Activated naive CD4-positive, alpha-beta T cell treated with anti-CD3 and anti-CD28 coated beads, Interleukin-2, amount 50 U/mL, for 72 hours (primary cell): ENCODE data around the gene IL18. TPM values are rescaled to one million over a fixed set of nuclear protein-coding genes. Genes with fewer than 3 reads are reported as not detected.

Experiments
- ATAC-seq, 2 donors: fragments of 150-1000 bp; cut with Tn5 transposase; 2 replicates each; pipeline ENCODE4 v1.10.0; 2021; ENCODE audit warnings: mild to moderate bottlenecking in 2 of 2, moderate library complexity in 2 of 2
- DNase-seq, 2 donors: peaks; one replicate each; pipeline ENCODE4 v3.0.0; 2021 to 2022; ENCODE audit warnings: low spot score in 2 of 2
- H3K27ac Mint-ChIP-seq, 2 donors: one replicate each; pipeline ENCODE4 v1.8.0; 2022; ENCODE audit warnings: mild to moderate bottlenecking in 2 of 2, mixed read lengths in 2 of 2
- H3K36me3 Mint-ChIP-seq, 2 donors: one replicate each; pipeline ENCODE4 v1.8.0; 2022; ENCODE audit warnings: mixed read lengths in 2 of 2
- H3K9me3 Mint-ChIP-seq, 2 donors: one replicate each; pipeline ENCODE4 v1.8.0; 2022; ENCODE audit warnings: mixed read lengths in 2 of 2
- total RNA-seq, 2 donors: library from RNA; stranded (reverse); gene quantifications; one replicate each; pipeline ENCODE4 v1.2.3, GENCODE V29; 2022

The IL18 gene
- total RNA-seq, 2 donors from 2014 or later: not detected

- Mint-ChIP-seq H3K9me3 (no peaks in the 10 kb centered on the region), H3K27ac (no peak overlapping the region), H3K36me3 (no peaks in the 10 kb centered on the region)
- ATAC-seq (no peak), DNase-seq (no peak)
These were observed 7.5 kb downstream of the IL18 start for GRCh38 chr11:112156153-112156955.

GRCh38 chr11:112150517-112150916 lies 13.4 kb downstream of the IL18 start:
- no peak for ATAC-seq
- H3K9me3 Mint-ChIP-seq: no peaks in the 10 kb centered on the region
- no peaks in the 10 kb centered on the region for H3K36me3 Mint-ChIP-seq
- no peak overlapping the region for H3K27ac Mint-ChIP-seq
- DNase-seq: no peak

GRCh38 chr11:112143597-112143996 lies 20.3 kb downstream of the IL18 start:
- no peak for DNase-seq
- H3K9me3 Mint-ChIP-seq: peaks cover 3 to 4% of the 10 kb centered on the region in 2 donors
- no peak overlapping the region for H3K27ac Mint-ChIP-seq
- H3K36me3 Mint-ChIP-seq: peaks cover 5 to 8% of the 10 kb centered on the region in 2 donors
- no peak for ATAC-seq

- no peak for ATAC-seq
- Mint-ChIP-seq H3K36me3 (no peaks in the 10 kb centered on the region), H3K9me3 (no peaks in the 10 kb centered on the region), H3K27ac (no peak overlapping the region)
- DNase-seq: no peak
These were observed 29.4 kb downstream of the IL18 start for GRCh38 chr11:112134473-112134872.

- DNase-seq (no peak), ATAC-seq (no peak)
- Mint-ChIP-seq H3K27ac (no peak overlapping the region), H3K36me3 (no peaks in the 10 kb centered on the region), H3K9me3 (no peaks in the 10 kb centered on the region)
These were observed 31.2 kb downstream of the IL18 start for GRCh38 chr11:112132737-112133136.

- DNase-seq (no peak), ATAC-seq (no peak)
- Mint-ChIP-seq H3K36me3 (no peaks in the 10 kb centered on the region), H3K9me3 (no peaks in the 10 kb centered on the region), H3K27ac (no peak overlapping the region)
These were observed 34.2 kb downstream of the IL18 start for GRCh38 chr11:112129656-112130055.

- H3K36me3 Mint-ChIP-seq: no peaks in the 10 kb centered on the region
- no peaks in the 10 kb centered on the region for H3K9me3 Mint-ChIP-seq
- ATAC-seq: no peak
- no peak overlapping the region for H3K27ac Mint-ChIP-seq
- no peak for DNase-seq
These were observed 35.3 kb downstream of the IL18 start for GRCh38 chr11:112128483-112129121.

GRCh38 chr11:112127056-112127455 lies 36.8 kb downstream of the IL18 start:
- H3K27ac Mint-ChIP-seq: no peak overlapping the region
- no peaks in the 10 kb centered on the region for H3K36me3 Mint-ChIP-seq
- DNase-seq (no peak), ATAC-seq (no peak)
- H3K9me3 Mint-ChIP-seq: no peaks in the 10 kb centered on the region

GRCh38 chr11:112123129-112123528 lies 40.8 kb downstream of the IL18 start:
- no peak for DNase-seq
- no peaks in the 10 kb centered on the region for H3K36me3 Mint-ChIP-seq
- no peak for ATAC-seq
- H3K27ac Mint-ChIP-seq: no peak overlapping the region
- H3K9me3 Mint-ChIP-seq: no peaks in the 10 kb centered on the region

GRCh38 chr11:112121981-112122615 lies 41.8 kb downstream of the IL18 start:
- H3K9me3 Mint-ChIP-seq: no peaks in the 10 kb centered on the region
- H3K36me3 Mint-ChIP-seq: no peaks in the 10 kb centered on the region
- DNase-seq (no peak), ATAC-seq (no peak)
- H3K27ac Mint-ChIP-seq: no peak overlapping the region

GRCh38 chr11:112118176-112118575 lies 45.7 kb downstream of the IL18 start:
- no peak for ATAC-seq
- Mint-ChIP-seq H3K9me3 (no peaks in the 10 kb centered on the region), H3K27ac (no peak overlapping the region), H3K36me3 (no peaks in the 10 kb centered on the region)
- no peak for DNase-seq

- ATAC-seq: no peak
- Mint-ChIP-seq H3K36me3 (no peaks in the 10 kb centered on the region), H3K9me3 (no peaks in the 10 kb centered on the region), H3K27ac (no peak overlapping the region)
- no peak for DNase-seq
These were observed 48.5 kb downstream of the IL18 start for GRCh38 chr11:112115386-112115785.

GRCh38 chr11:112114460-112114859 lies 49.4 kb downstream of the IL18 start:
- H3K9me3 Mint-ChIP-seq: no peaks in the 10 kb centered on the region
- H3K36me3 Mint-ChIP-seq: no peaks in the 10 kb centered on the region
- H3K27ac Mint-ChIP-seq: no peak overlapping the region
- ATAC-seq (no peak), DNase-seq (no peak)

GRCh38 chr11:112113539-112114457 lies 50.1 kb downstream of the IL18 start:
- H3K27ac Mint-ChIP-seq: no peak overlapping the region
- ATAC-seq (peak; percentile 55 to 72), DNase-seq (no peak)
- no peaks in the 10 kb centered on the region for H3K36me3 Mint-ChIP-seq
- H3K9me3 Mint-ChIP-seq: no peaks in the 10 kb centered on the region

- no peak overlapping the region for H3K27ac Mint-ChIP-seq
- no peak for ATAC-seq
- no peak for DNase-seq
- no peaks in the 10 kb centered on the region for H3K36me3 Mint-ChIP-seq
- no peaks in the 10 kb centered on the region for H3K9me3 Mint-ChIP-seq
These were observed 57.8 kb downstream of the IL18 start for GRCh38 chr11:112106070-112106469.

GRCh38 chr11:112103446-112103845 lies 60.4 kb downstream of the IL18 start:
- ATAC-seq: no peak
- DNase-seq: no peak
- Mint-ChIP-seq H3K27ac (no peak overlapping the region), H3K9me3 (no peaks in the 10 kb centered on the region), H3K36me3 (no peaks in the 10 kb centered on the region)

GRCh38 chr11:112100462-112100861 lies 63.4 kb downstream of the IL18 start:
- DNase-seq: no peak
- H3K27ac Mint-ChIP-seq: no peak overlapping the region

More at GRCh38 chr11:112100462-112100861, 63.4 kb downstream of the IL18 start:
- H3K9me3 Mint-ChIP-seq: no peaks in the 10 kb centered on the region
- no peaks in the 10 kb centered on the region for H3K36me3 Mint-ChIP-seq
- no peak for ATAC-seq
